SH-SY5Y (cell line): ENCODE data around the gene ITGA3.

Experiments
- GATA2 ChIP-seq: IDR thresholded peaks from 2 replicates; pipeline ENCODE4 v1.6.1; 2011; ENCODE audit warnings: mild to moderate bottlenecking, low read depth, low read length
- GATA3 ChIP-seq: IDR thresholded peaks from 2 replicates; pipeline ENCODE4 v1.6.1; 2011; ENCODE audit warnings: low read depth, mild to moderate bottlenecking, low read length, moderate library complexity

The ITGA3 gene

GRCh38 chr17:50134206-50135110 lies 78.5 kb downstream of the ITGA3 start:
- no peak for TF ChIP-seq GATA3
- no peak for TF ChIP-seq GATA2

- TF ChIP-seq GATA3 (no peak), GATA2 (no peak)
Observed at GRCh38 chr17:50135316-50136095, 79.6 kb downstream of the ITGA3 start.

- no peak for TF ChIP-seq GATA2
- TF ChIP-seq GATA3, result no peak
Observed at GRCh38 chr17:50136096-50136687, 80.3 kb downstream of the ITGA3 start.

GRCh38 chr17:50137042-50137441 lies 81.1 kb downstream of the ITGA3 start:
- TF ChIP-seq GATA3 (no peak), GATA2 (no peak)

DNA sequence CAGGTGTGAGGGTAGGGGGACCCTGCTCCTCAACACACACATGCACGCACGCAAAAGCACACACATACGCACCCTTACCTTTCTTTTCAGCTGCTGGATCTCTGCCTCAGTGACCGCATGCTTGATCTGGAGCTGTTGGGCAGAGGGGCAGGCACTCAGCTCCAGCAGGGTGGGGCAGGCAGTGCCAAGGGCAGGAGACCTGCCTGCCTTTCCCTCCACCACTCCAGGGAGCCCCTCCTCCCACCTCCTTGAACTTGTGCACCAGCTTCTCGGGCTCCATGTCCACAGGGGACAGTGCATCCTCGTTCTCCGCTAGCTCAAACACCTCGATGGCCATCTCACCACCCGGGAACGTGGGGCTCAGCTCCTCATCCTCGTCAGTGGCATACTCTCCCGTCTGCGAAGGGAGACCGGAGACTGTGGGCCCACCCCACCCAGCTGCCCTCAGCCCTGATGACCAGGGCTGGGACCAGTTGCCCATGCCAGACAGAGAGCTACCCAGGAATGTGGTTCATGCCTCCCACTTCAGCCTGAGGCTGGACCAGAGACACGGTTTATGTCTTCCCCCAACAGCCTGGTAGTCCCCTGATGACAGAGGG lies 83.4 kb downstream of the ITGA3 start:
- no peak for TF ChIP-seq GATA2
- no peak for TF ChIP-seq GATA3
